OCI-LY7 (cell line): Measurements from ENCODE around the gene OR10D3.

Experiments used
- EZH2phosphoT487 ChIP-seq: fragments of 200-600 bp; sonication (generic); IDR thresholded peaks from 2 replicates; pipeline ENCODE4 v1.6.1; 2018; ENCODE audit warnings: low read depth, borderline replicate concordance, mild to moderate bottlenecking, mixed run types, antibody characterized with exemption, low read length, moderate library complexity, mixed read lengths
- TF ChIP-seq, protein P1 (sequence below): fragments of 200-600 bp; sonication (generic); conservative IDR thresholded peaks from 2 replicates; pipeline ENCODE4 v1.5.1; 2014; ENCODE audit warnings: mild to moderate bottlenecking, antibody characterized with exemption, low read length, moderate library complexity, mixed read lengths

DNA sequence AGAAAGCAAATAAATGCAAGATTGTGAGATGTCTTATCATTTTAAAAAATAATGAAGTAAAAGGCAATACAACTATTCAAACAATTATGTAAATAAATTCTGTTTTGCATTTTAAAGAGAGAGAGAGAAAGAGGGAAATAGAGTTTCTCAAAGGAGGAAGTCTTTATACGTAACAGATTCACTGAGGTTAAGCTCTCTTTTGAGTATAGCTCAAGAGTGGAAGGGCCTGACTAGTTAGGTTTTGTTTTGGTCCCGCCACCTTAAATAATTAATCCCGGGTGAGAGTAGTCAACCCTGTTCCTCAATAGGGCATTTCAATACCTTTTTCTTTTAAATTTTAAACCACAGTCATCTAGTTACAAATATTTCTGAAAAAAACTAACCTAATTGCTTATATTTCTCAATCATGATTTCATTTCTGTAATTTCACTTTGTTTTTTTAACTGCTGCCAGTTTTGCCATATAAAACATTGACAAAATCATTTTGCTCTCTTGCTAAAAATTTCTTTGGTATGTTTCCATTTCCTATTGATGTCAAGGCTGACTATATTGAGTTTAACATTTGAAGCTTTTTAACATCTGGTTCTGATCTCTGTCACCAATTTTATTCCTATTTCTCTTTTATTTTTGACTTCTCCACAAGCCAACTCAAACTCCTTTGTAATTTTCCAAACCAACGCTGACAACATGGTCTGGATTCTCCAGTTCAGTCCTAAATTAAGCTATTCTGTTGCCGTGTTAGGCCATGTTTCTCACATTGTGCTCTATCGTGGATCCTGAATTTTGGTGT, 10.3 kb downstream of the OR10D3 start:
- TF ChIP-seq, protein P1, sequence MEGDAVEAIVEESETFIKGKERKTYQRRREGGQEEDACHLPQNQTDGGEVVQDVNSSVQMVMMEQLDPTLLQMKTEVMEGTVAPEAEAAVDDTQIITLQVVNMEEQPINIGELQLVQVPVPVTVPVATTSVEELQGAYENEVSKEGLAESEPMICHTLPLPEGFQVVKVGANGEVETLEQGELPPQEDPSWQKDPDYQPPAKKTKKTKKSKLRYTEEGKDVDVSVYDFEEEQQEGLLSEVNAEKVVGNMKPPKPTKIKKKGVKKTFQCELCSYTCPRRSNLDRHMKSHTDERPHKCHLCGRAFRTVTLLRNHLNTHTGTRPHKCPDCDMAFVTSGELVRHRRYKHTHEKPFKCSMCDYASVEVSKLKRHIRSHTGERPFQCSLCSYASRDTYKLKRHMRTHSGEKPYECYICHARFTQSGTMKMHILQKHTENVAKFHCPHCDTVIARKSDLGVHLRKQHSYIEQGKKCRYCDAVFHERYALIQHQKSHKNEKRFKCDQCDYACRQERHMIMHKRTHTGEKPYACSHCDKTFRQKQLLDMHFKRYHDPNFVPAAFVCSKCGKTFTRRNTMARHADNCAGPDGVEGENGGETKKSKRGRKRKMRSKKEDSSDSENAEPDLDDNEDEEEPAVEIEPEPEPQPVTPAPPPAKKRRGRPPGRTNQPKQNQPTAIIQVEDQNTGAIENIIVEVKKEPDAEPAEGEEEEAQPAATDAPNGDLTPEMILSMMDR: no peak
- TF ChIP-seq EZH2phosphoT487: no peak
